Renal cortex interstitium (tissue), 11 donors: ENCODE data around the gene CNGB1. TPM values are rescaled to one million over a fixed set of nuclear protein-coding genes. Genes with fewer than 3 reads are reported as not detected.
"Not testable (repeated sequence)": the region's sequence is repeated elsewhere in the genome, so short reads cannot be mapped to it uniquely, and the experiment has no call there.

Experiments
- DNase-seq, 11 donors: peaks; one replicate each; pipeline ENCODE4 v3.0.0-alpha.2; 2013; ENCODE audit warnings: low read depth in 9 of 11, low spot score in 4 of 11; ENCODE audit errors: extremely low read depth in 1 of 11
- polyA plus RNA-seq, 3 donors: library from polyadenylated mRNA; unstranded; fragments of 120-200 nt; gene quantifications; one replicate each; pipeline ENCODE4 v1.2.1, GENCODE V29; 2013; ENCODE audit not compliant: insufficient read length in 3 of 3

CNGB1 gene
- polyA plus RNA-seq, 3 donors: 0.11 TPM; not detected in 2

GRCh38 chr16:57943381-57943780, 27.5 kb downstream of the CNGB1 start:
- not testable (repeated sequence) for DNase-seq

GRCh38 chr16:57941901-57942300, 29.0 kb downstream of the CNGB1 start:
- not testable (repeated sequence) for DNase-seq

GRCh38 chr16:57941016-57941664, 29.8 kb downstream of the CNGB1 start:
- no peak for DNase-seq

GRCh38 chr16:57940382-57940966, 30.5 kb downstream of the CNGB1 start:
- no peak for DNase-seq

- no peak for DNase-seq
Observed at GRCh38 chr16:57939872-57940224, 31.1 kb downstream of the CNGB1 start.

- DNase-seq: no peak
Observed at GRCh38 chr16:57938936-57939871, 31.7 kb downstream of the CNGB1 start.

GRCh38 chr16:57938484-57938883, 32.4 kb downstream of the CNGB1 start:
- DNase-seq: no peak

- DNase-seq: no peak
Observed at GRCh38 chr16:57937861-57938260, 33.1 kb downstream of the CNGB1 start.

GRCh38 chr16:57935904-57936303, 35.0 kb downstream of the CNGB1 start:
- no peak for DNase-seq

GRCh38 chr16:57930533-57930932, 40.4 kb downstream of the CNGB1 start:
- DNase-seq: no peak

GRCh38 chr16:57929250-57929649, 41.7 kb downstream of the CNGB1 start:
- no peak for DNase-seq

GRCh38 chr16:57926041-57926440, 44.9 kb downstream of the CNGB1 start:
- DNase-seq: no peak

- no peak for DNase-seq
Observed at GRCh38 chr16:57925310-57925709, 45.6 kb downstream of the CNGB1 start.

GRCh38 chr16:57924514-57924913, 46.4 kb downstream of the CNGB1 start:
- no peak for DNase-seq

GRCh38 chr16:57923841-57924240, 47.1 kb downstream of the CNGB1 start:
- no peak for DNase-seq

GRCh38 chr16:57923418-57923817, 47.5 kb downstream of the CNGB1 start:
- no peak for DNase-seq

GRCh38 chr16:57920880-57921229, 50.1 kb downstream of the CNGB1 start:
- no peak for DNase-seq

- DNase-seq: no peak
Observed at GRCh38 chr16:57920215-57920879, 50.6 kb downstream of the CNGB1 start.

- no peak for DNase-seq
Observed at GRCh38 chr16:57918994-57919393, 51.9 kb downstream of the CNGB1 start.

GRCh38 chr16:57918444-57918843, 52.5 kb downstream of the CNGB1 start:
- no peak for DNase-seq
